Islet of Langerhans (tissue), 1 donor: ENCODE measurements around the gene ITGA7.

Experiments
- FAIRE-seq: peaks from one replicate; lab custom pipeline; 2011; peaks lifted over from hg19 to GRCh38; lab: Jason Lieb, UNC

Gene ITGA7

DNA sequence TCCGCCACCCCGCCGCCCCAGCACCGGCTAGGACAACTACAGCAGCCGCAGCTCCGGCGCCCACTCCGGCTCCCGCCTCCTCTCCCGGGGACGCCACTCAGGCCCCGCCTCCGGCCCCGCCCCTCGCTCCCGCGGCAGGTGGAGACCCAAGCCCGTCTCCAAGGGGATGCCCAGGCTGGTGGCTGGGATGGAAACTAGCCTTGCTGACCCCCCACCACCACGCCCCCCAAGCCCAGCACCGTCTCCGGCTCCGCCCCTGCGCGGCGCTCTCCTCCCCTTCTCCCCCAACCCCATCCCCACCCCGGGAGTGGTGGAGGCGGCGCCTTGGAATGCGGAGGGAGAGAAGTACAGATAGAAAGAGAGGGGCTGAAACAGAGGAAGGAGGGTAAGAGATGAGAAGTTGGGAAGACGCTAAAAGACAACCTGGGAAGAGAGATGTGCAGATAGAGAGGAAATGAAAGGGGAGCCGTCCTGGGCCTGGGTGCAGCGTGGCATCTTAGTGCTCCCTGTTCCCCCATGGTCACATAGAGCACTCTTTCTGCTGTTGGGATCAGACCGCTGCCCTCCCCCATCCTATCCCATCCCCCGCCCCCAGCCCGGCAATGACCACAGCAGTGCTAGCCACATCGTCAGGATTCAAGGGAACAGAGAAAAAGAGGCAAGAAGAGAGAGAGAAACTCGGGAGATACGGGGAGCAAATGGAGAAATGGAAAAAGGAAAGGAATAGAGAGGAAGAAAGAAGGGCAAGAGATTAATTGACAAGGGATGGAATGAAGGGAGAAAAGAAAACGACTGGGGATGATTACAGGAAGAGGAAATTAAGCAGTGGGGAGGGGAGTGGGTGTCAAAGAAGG lies at the start of gene ITGA7:
Gene ITGA7, minus strand, starts transcription at position 64 of the 854 bp plus-strand sequence. CDS start 222 bp downstream, outside the sequence.
- FAIRE-seq = no peak

DNA sequence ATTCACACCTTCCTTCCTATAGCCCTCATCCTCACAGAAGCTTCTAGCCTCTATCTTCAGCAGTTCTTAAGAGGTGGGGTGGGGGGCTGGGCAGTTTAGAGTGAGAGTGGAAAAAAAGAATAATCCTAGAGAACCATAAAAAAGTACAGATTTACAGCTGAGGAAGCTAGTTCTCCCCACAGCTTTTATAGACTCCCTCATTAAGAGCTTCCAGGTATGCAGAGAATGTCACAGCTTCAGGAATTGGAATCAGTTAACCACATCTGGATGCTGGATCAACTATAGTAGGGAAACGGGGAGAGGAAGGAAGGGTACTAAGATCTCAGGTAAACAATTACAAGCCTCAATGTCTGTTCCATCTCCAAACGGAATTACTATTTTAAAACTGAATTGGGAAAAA lies 47.5 kb upstream of the ITGA7 start:
- no peak for FAIRE-seq

DNA sequence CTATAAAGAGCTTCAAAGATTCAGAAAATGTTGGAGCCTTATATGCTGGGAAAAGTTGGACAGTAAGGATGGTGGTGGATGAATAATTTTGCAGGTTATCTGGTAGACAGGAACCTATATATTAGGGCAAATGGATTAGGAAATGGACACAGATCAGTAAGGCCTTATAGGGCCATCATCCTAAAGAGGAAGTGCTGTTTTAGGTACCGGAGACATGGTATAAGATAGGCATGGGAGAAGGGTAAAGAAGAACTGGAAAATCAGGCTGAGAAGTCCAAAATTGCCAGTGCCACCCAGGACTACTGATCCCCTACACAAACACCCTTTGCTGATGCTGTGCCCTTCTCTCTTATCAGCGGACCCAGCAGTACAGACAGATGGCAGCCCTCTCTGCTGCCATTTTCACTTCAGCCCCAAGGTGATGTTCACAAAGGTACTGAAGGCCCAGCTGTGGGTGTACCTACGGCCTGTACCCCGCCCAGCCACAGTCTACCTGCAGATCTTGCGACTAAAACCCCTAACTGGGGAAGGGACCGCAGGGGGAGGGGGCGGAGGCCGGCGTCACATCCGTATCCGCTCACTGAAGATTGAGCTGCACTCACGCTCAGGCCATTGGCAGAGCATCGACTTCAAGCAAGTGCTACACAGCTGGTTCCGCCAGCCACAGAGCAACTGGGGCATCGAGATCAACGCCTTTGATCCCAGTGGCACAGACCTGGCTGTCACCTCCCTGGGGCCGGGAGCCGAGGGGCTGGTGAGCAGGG lies 40.7 kb upstream of the ITGA7 start:
- FAIRE-seq = no peak

DNA sequence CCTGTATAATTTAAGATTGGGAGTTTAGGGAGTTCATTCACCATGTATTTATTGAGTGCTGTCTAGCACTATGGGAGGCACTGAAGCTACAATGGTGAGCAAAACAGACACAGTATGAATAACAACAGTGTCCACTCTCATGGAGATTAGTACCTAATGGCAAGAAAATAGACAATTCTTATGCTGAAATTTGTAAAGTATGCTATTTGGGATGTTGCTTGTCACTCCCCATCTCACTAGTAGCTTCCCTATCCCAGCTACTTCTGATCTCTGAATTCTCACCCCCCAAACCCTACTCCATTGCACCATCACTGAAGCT lies 39.2 kb upstream of the ITGA7 start:
- FAIRE-seq = no peak

DNA sequence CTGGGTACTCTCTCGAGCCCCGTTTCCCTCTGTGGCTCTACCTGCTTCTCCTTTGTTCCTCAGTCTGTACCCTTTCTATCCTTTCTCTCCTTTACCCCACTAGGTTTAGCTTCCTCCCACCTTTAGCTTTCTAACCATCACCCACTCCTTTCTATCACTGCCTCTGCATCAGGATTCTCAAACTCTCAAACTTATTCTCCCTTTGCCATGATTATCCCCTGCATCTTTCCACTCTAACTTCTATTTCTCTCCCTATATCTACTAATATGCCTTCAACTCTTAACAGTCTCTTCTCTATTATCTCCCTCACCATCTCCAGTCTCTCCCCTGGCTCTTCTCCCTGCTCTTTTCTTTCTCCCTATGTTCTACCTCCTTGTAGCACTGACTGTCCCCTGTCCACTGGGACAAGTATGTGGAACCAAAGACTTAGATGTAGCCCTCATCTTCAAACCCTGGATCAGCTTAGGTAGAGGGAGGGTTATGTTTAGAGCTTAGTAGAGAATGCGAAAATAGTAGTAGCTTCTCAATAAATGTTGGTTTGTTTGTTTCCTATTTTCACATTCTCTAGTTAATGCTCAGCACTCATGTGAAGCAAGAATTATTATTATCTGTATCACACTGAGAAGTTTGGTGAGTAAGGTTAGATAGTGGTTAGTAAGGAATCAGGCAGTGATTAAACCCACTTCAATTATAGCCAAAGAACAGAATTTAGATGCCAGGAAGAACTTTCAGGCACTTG lies 38.6 kb upstream of the ITGA7 start:
- no peak for FAIRE-seq

GRCh38 chr12:55745361-55746173 lies 37.9 kb upstream of the ITGA7 start:
- no peak for FAIRE-seq

DNA sequence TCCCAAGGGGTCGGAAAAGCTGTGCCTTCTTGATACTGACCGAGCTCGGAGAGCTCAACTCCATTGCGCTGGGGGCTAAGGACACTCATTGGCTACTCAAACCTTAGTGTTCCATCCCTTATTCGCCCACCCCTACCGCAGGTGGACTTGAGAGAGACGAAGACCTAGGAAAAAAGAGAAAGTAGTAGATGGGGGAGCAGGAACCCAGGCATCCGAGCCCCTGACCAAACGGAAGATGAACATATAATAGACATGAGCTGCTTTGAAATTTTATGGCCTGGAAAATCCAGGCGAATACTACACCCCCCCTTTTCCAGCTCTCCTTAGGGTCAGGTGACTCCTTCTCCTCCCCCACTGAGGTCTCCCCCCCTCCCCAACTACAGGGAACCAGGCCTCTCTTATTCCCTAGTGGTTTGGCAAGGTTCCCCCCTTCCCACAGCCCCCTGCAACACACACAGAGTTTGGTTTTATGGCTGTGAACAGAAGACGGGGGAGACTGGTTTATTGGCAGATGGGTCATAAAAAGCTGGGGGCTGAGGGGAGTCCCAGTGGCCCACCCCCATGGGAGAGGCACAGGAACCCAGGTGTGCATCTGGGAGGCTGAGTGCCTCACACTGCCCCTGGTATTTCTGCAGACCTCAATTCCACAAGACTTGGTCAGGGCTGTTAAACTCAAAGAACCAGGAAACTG lies 36.8 kb upstream of the ITGA7 start:
- FAIRE-seq = no peak

- no peak for FAIRE-seq
Measured at GRCh38 chr12:55743406-55744339, 36.0 kb upstream of the ITGA7 start.

DNA sequence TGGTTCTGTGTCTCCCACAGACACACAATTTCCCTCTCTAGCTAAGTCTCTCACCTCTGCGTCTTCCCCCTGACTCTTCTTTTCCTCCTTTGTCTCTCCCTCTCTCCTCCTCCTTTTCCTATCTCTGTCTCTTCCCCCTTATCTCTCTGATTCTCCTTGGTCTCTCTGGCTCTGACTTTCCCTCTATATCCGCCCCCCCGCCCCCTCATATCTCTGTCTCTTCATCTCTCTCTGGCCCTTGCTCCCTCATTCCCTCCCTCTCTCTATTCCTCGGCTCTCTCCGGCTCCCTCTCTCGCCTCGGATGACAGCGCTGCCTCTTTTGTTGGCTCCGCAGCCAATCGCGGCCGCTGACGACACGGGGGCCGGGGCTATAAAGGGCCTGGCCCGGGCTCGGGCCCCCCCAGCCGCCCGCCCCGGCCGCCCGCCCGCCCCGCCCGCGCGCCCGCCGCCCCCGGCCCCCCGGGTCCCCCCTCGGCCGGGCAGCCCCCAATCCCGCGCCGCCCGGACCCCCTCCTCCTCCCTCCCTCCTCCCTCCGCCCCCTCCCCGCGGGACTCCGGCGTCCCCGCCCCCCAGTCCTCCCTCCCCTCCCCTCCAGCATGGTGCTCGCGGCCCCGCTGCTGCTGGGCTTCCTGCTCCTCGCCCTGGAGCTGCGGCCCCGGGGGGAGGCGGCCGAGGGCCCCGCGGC lies 35.2 kb upstream of the ITGA7 start, which contains the start of gene GDF11:
Gene GDF11, plus strand, starts transcription at position 404 of the 687 bp plus-strand sequence. Its CDS starts 195 bp downstream, at position 599.
- FAIRE-seq = no peak

DNA sequence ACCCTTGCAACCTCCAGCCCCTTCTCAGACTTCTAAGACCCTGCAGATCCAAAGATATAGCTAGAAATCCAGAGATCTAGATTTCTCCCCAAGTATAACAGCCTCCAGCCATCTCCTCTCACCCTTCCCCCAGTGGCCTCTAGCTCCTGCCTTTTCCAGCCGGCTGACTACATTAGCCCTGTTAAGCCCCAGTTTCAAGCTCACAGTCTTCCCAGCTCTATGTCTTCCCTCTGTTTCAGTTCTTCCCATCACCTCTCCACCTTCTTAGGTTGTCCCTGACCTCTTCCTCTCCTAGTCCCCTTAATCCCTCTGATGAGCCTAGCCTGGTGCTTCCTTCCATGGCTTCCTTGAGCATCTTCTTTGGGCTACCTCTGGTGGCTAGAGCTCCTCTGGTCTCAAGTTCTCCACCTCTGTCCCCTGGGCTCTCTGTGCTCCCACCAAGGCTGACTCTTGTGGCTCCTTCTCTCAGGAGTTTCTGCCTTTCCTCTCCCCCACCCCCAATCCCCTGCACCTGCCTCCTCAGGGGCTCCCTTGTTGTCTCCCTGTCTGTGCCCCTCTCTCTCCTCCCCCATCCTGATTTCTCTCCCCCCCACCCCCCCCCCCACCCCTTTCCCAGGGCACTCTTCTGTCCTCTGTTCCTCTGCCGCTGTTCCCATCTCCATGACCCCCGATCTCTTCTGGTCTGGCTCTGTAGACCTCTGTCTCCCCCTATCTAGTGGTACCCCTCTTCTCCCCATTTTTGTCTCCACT lies 34.4 kb upstream of the ITGA7 start:
- no peak for FAIRE-seq

DNA sequence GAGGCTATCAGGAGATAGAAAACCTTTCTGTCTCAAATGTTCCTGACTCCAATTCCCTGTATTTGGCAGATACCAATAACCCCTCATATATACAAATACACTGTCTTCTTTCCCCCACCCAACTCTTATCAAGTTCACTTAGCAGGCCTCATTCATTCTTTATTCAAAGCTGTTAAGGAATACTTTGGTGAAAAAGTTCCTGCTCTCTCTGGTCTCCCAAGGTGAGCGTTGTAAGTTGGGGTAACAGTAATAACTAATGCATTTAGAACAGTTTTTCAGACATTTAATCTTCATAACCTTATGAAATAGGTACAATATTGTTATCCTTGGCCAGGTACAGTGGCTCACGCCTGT lies 31.3 kb upstream of the ITGA7 start:
- FAIRE-seq = no peak

GRCh38 chr12:55738123-55739024 lies 30.7 kb upstream of the ITGA7 start:
- FAIRE-seq = peak; percentile 96

DNA sequence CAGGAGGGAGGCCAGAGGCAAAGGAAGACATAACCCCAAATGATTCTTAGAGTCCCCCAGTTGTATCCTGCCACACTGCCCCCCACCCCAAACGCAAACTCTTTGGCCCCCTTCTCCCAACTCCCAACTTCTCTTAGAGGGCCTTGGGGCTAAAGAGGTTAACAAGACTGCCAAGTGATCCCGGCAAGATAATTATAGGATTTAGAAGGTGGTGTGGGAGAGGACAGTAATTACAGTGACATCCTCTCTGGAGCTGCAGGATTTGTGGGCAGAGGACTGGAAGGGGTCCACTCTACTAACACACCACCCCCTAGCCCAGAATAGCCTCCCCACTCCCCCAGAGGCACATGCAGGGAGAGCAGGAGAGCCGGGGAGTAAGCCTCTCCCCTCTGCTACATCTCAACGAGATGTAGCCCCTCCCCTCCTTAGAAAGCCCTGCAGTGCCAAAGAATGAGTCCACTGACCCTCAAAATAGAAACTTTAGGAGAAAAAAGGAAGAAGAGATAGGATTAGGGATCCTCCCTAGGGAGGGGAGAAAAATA lies 29.9 kb upstream of the ITGA7 start:
- no peak for FAIRE-seq

DNA sequence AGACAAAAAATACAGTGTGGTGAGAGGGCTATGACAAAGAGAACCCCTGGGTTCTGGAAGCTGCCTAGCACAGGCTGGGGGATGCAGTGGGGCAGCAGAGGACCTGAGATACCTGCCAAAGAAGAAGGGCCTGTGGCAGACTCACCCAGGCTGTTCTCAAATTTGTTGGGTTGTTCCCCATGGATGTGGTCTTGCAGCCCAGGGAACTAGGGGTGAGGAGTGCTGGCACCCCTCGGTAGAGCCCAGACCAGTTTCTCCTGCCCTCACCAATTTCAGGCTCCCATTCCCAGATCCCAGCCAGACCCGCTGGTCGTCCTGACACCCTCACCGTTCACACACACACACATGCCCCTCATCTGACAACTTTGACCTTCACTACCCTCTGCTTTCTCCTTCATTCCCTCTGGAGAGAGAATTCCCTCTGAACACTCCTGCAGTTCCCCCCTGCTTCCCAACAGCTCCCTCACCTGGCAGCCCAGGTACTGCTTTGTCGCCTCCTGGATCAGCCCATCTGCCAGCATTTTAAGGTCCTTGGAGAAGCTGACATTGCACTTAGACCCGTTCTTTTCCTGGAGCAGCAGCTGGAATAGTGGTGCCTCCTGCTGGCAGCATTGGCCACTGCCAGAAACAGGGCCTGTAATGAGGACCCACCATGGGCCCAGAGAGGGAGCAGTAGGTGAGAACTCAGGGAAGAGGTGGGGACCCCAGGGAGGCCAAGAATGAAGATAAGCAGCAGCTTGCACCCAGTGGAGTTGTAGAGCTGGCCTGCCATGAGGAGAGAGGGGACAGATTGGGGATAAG lies 29.3 kb upstream of the ITGA7 start:
- FAIRE-seq = peak; percentile 13

DNA sequence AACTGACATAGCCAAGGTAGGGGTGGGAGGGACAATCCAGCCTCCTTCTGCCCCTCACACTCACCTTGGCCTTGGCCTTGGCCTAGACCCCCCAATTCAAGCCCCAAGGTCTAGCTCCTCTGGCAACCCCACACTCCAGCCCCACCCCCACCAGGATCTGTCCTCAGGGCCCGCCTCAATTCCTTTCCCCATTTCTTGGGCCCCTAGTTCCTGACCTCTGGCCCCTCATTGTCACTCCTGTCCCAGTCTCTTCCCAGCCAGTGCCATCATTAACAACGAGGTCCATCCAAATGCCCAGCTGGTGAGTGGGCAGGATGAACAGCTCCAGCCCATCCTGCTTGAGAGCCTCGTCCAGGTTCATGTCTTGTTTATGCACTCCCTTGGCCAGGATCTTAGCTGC lies 28.4 kb upstream of the ITGA7 start:
- no peak for FAIRE-seq

GRCh38 chr12:55734595-55734994 lies 26.9 kb upstream of the ITGA7 start:
- no peak for FAIRE-seq

DNA sequence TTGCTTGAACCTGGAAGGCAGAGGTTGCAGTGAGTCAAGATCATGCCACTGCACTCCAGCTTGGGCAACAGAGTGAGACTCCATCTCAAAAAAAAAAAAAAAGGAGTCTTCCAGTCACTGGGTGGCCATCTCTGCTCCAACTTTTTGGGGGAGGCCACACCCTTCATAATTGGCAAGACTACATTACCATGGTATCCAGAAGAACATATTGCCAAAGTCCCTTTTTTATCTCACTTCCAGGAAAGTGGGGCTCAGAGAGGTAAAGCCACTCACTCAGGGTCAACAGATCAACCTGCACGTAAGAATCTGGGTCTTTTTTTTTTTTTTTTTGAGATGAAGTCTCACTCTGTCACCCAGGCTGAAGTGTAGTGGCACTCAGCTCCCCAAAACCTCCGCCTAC lies 26.2 kb upstream of the ITGA7 start:
- no peak for FAIRE-seq
